Hindlimb muscle (tissue), 1 donor: Measurements from ENCODE around the gene NIPAL4. TPM values are rescaled to one million over a fixed set of nuclear protein-coding genes. Genes with fewer than 3 reads are reported as not detected.

Experiments
- DNase-seq: peaks from one replicate; pipeline ENCODE4 v3.0.0-alpha.2; 2013
- polyA plus RNA-seq: library from polyadenylated mRNA; unstranded; fragments of 120-200 nt; gene quantifications from one replicate; pipeline ENCODE4 v1.2.1, GENCODE V29; 2013; ENCODE audit not compliant: insufficient read length

Gene NIPAL4
- polyA plus RNA-seq, 1 donor = 0.22 TPM

- no peak for DNase-seq
These were observed 59.0 kb downstream of the NIPAL4 start for GRCh38 chr5:157518963-157519362.

GRCh38 chr5:157519579-157520253 is 59.7 kb downstream of the NIPAL4 start:
- DNase-seq = no peak

- DNase-seq = no peak
These were observed 61.1 kb downstream of the NIPAL4 start for GRCh38 chr5:157520911-157521703.

- DNase-seq = no peak
These were observed 61.7 kb downstream of the NIPAL4 start for GRCh38 chr5:157521704-157522029.

DNA sequence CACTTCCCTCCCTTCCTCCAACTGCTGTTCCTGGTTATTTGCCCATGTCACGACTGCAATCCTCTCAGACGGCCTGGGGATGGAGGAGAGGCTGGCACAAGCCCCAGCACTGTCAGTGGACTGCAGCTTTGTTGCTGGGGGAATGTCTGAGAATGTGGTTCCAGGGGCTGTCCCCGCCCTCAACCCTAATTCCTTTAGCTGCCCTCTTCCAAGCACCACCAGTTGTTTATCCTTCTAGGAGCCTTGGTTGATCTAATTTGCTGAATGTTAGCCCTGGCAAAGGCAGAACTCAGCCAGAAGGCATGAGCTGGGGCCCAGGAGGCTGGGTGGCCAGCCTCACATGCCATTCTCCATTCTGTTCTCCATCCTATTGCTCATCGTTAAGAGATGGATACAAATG is 64.0 kb downstream of the NIPAL4 start:
- no peak for DNase-seq

Other genes starting within 250 kb of the NIPAL4 start
- gene CYFIP2, start 194.1 kb upstream of the NIPAL4 start, polyA plus RNA-seq = 5.7 TPM
- 17.7 TPM for gene ADAM19, start 115.6 kb downstream of the NIPAL4 start, polyA plus RNA-seq
- 0.26 TPM for gene SOX30, start 192.2 kb downstream of the NIPAL4 start, polyA plus RNA-seq
- not detected for gene C5orf52, start 211.3 kb downstream of the NIPAL4 start, polyA plus RNA-seq